Liver (tissue), 9 donors: ENCODE measurements around the gene LRRC10B. TPM values are rescaled to one million over a fixed set of nuclear protein-coding genes. Genes with fewer than 3 reads are reported as not detected.

Experiments used
- DNase-seq: peaks from one replicate; pipeline ENCODE4 v3.0.0-alpha.2; 2017; ENCODE audit warnings: low spot score
- H3K27ac ChIP-seq, 2 donors: one replicate each; pipeline ENCODE4 v1.7.0; 2013; ENCODE audit warnings: inconsistent platforms in 2 of 2, low read length in 2 of 2, control low read depth in 1 of 2, low read depth in 1 of 2, mild to moderate bottlenecking in 1 of 2
- H3K27me3 ChIP-seq, 4 donors: one replicate each; pipeline versions ENCODE4 v1.6.1 to v1.7.0; 2013; ENCODE audit warnings: low read length in 3 of 4, inconsistent platforms in 1 of 4, mild to moderate bottlenecking in 1 of 4, moderate library complexity in 1 of 4; ENCODE audit not compliant: control insufficient read depth in 4 of 4, insufficient read depth in 4 of 4
- H3K36me3 ChIP-seq, 4 donors: one replicate each; pipeline versions ENCODE4 v1.6.1 to v1.7.0; 2013; ENCODE audit warnings: low read length in 3 of 4, mild to moderate bottlenecking in 3 of 4, low read depth in 1 of 4, moderate library complexity in 1 of 4; ENCODE audit not compliant: control insufficient read depth in 4 of 4, insufficient read depth in 3 of 4
- H3K4me1 ChIP-seq, 4 donors: one replicate each; pipeline versions ENCODE4 v1.6.1 to v1.7.0; 2013; ENCODE audit warnings: low read length in 3 of 4, mild to moderate bottlenecking in 3 of 4, moderate library complexity in 1 of 4; ENCODE audit not compliant: control insufficient read depth in 4 of 4, insufficient read depth in 4 of 4
- H3K4me3 ChIP-seq, 3 donors: one replicate each; pipeline versions ENCODE4 v1.6.1 to v1.7.0; 2013; ENCODE audit warnings: low read length in 3 of 3, control low read depth in 1 of 3, low read depth in 1 of 3, mild to moderate bottlenecking in 1 of 3
- H3K9ac ChIP-seq, 2 donors: one replicate each; pipeline ENCODE4 v1.7.0; 2013; ENCODE audit warnings: low read length in 2 of 2, mild to moderate bottlenecking in 2 of 2, moderate library complexity in 2 of 2, control low read depth in 1 of 2, low read depth in 1 of 2
- H3K9me3 ChIP-seq, 4 donors: one replicate each; pipeline versions ENCODE4 v1.6.1 to v1.7.0; 2013; ENCODE audit warnings: low read length in 3 of 4; ENCODE audit not compliant: control insufficient read depth in 4 of 4
- ATF3 ChIP-seq: IDR thresholded peaks from 2 replicates; pipeline ENCODE4 v1.6.1; 2016; ENCODE audit warnings: antibody characterized with exemption
- EGR1 ChIP-seq, 2 donors: IDR thresholded peaks; 2 replicates each; pipeline ENCODE4 v1.6.1; 2016 to 2018; ENCODE audit warnings: antibody characterized with exemption in 2 of 2, low read depth in 2 of 2
- FOXA1 ChIP-seq: IDR thresholded peaks from 2 replicates; pipeline ENCODE4 v1.6.1; 2016; ENCODE audit warnings: antibody characterized with exemption
- FOXA2 ChIP-seq: IDR thresholded peaks from 2 replicates; pipeline ENCODE4 v1.6.1; 2016; ENCODE audit warnings: antibody characterized with exemption
- GABPA ChIP-seq, 2 donors: IDR thresholded peaks in 1 of 2; conservative IDR thresholded peaks in 1 of 2; 2 replicates each; pipeline ENCODE4 v1.6.1; 2016; ENCODE audit warnings: antibody characterized with exemption in 2 of 2, mild to moderate bottlenecking in 1 of 2, moderate library complexity in 1 of 2
- HNF4A ChIP-seq, 2 donors: conservative IDR thresholded peaks; 2 replicates each; pipeline ENCODE4 v1.6.1; 2016; ENCODE audit warnings: antibody characterized with exemption in 2 of 2, mild to moderate bottlenecking in 2 of 2
- JUND ChIP-seq, 2 donors: IDR thresholded peaks; 2 replicates each; pipeline ENCODE4 v1.6.1; 2016; ENCODE audit warnings: antibody characterized with exemption in 2 of 2
- MAX ChIP-seq: IDR thresholded peaks from 2 replicates; pipeline ENCODE4 v1.6.1; 2016; ENCODE audit warnings: antibody characterized with exemption
- NR2F2 ChIP-seq: IDR thresholded peaks from 2 replicates; pipeline ENCODE4 v1.6.1; 2016; ENCODE audit warnings: antibody characterized with exemption
- REST ChIP-seq: IDR thresholded peaks from 2 replicates; pipeline ENCODE4 v1.6.1; 2016; ENCODE audit warnings: antibody characterized with exemption, mild to moderate bottlenecking
- RXRA ChIP-seq, 2 donors: IDR thresholded peaks; 2 replicates each; pipeline ENCODE4 v1.6.1; 2017 to 2018; ENCODE audit warnings: antibody characterized with exemption in 2 of 2, mild to moderate bottlenecking in 1 of 2
- TAF1 ChIP-seq: conservative IDR thresholded peaks from 2 replicates; pipeline ENCODE4 v1.6.1; 2016; ENCODE audit warnings: antibody characterized with exemption, mild to moderate bottlenecking
- YY1 ChIP-seq: IDR thresholded peaks from 2 replicates; pipeline ENCODE4 v1.6.1; 2016; ENCODE audit warnings: antibody characterized with exemption, mild to moderate bottlenecking
- WGBS: extraction: QIAGEN DNeasy Blood & Tissue Kit; methylation state at CpG from one replicate; pipeline ENCODE4 v1.1.7; 2013; 5-methylcytosine and 5-hydroxymethylcytosine counted together
- polyA plus RNA-seq, 2 donors: library from polyadenylated mRNA; stranded (reverse) in 1 of 2; unstranded in 1 of 2; fragments of 200-250 nt in 1 of 2; fragments of >200 nt in 1 of 2; fragmentation: Nextera tagmentation in 1 of 2; extraction: Ambion mirVana in 1 of 2; gene quantifications; one replicate each; pipeline versions ENCODE4 v1.2.1 to v1.2.3, GENCODE V29; 2013 to 2015
- total RNA-seq, 2 donors: library from RNA; depleted of rRNA; stranded (reverse); fragments of >200 nt; gene quantifications; one replicate each; pipeline ENCODE4 v1.2.3, GENCODE V29; 2014
- donor health status: healthy.
- donor health status: healthy.
- donor health status: healthy.
- donor health status: healthy.
- donor health status: healthy.

The LRRC10B gene
- total and polyA plus RNA-seq, 4 donors, result 0.03 to 0.08 TPM; not detected in 2

GRCh38 chr11:61494381-61494961, 14.1 kb upstream of the LRRC10B start (continued):
- TF ChIP-seq YY1 (no peak), JUND (IDR thresholded peaks at IDR 0.05) (no peak), REST (no peak), FOXA1 (no peak), HNF4A (conservative IDR thresholded peaks at IDR 0.05) (no peak)

- H3K9me3 ChIP-seq, result no peaks in the 10 kb centered on the region
- 89% methylated on average over 26 of the region's 26 CpGs for WGBS
- H3K4me1 ChIP-seq, result peaks cover under 1 to 10% (median 2%) of the 10 kb centered on the region in 4 donors
- H3K9ac ChIP-seq, result no peak overlapping the region
- no peaks in the 10 kb centered on the region for H3K36me3 ChIP-seq
- H3K4me3 ChIP-seq, result no peak overlapping the region
- no peak for DNase-seq
- H3K27ac ChIP-seq, result no peak overlapping the region
- no peak for TF ChIP-seq TAF1
- no peak for TF ChIP-seq JUND (IDR thresholded peaks at IDR 0.05)
- TF ChIP-seq NR2F2, result no peak
- H3K27me3 ChIP-seq, result no peaks in the 10 kb centered on the region
Measured at GRCh38 chr11:61495801-61496601, 12.5 kb upstream of the LRRC10B start.

GRCh38 chr11:61496602-61497400, 11.7 kb upstream of the LRRC10B start:
- no peak for DNase-seq
- no peaks in the 10 kb centered on the region for H3K36me3 ChIP-seq
- TF ChIP-seq RXRA (IDR thresholded peaks at IDR 0.05) (no peak), HNF4A (conservative IDR thresholded peaks at IDR 0.05) (no peak), REST (no peak), GABPA (IDR thresholded peaks at IDR 0.05 in 1 of 2, conservative IDR thresholded peaks at IDR 0.05 in 1 of 2) (no peak), FOXA2 (no peak), JUND (IDR thresholded peaks at IDR 0.05) (no peak), ATF3 (no peak), MAX (no peak), YY1 (no peak), EGR1 (IDR thresholded peaks at IDR 0.05; ENCODE audit: low read depth in 2 of 2) (no peak), NR2F2 (no peak)
- H3K4me3 ChIP-seq, result no peak overlapping the region
- peaks cover 0 to 2% (median 0%) of the 10 kb centered on the region in 4 donors for H3K4me1 ChIP-seq
- no peak overlapping the region for H3K9ac ChIP-seq
- H3K27me3 ChIP-seq, result no peaks in the 10 kb centered on the region
- WGBS, result 96% methylated on average over 15 of the region's 15 CpGs
- no peaks in the 10 kb centered on the region for H3K9me3 ChIP-seq
- no peak overlapping the region for H3K27ac ChIP-seq
